NT2/D1 (cell line): ENCODE results near the gene TANK.

Experiments
- SUZ12 ChIP-seq: IDR thresholded peaks from 2 replicates; pipeline ENCODE4 v1.6.1; 2011; ENCODE audit not compliant: insufficient read length, insufficient read depth; ENCODE audit errors: extremely low read depth
- ZNF274 ChIP-seq: IDR thresholded peaks from 2 replicates; pipeline ENCODE4 v1.6.1; 2011; ENCODE audit warnings: mild to moderate bottlenecking, low read depth, low read length

GRCh38 chr2:161207941-161208340 lies 47.7 kb downstream of the TANK start:
- TF ChIP-seq SUZ12 = no peak
- no peak for TF ChIP-seq ZNF274
